ENCODE measurements around the gene ERCC3.
"Not testable (repeated sequence)": the region's sequence is repeated elsewhere in the genome, so short reads cannot be mapped to it uniquely, and the experiment has no call there.

The ERCC3 gene

DNA sequence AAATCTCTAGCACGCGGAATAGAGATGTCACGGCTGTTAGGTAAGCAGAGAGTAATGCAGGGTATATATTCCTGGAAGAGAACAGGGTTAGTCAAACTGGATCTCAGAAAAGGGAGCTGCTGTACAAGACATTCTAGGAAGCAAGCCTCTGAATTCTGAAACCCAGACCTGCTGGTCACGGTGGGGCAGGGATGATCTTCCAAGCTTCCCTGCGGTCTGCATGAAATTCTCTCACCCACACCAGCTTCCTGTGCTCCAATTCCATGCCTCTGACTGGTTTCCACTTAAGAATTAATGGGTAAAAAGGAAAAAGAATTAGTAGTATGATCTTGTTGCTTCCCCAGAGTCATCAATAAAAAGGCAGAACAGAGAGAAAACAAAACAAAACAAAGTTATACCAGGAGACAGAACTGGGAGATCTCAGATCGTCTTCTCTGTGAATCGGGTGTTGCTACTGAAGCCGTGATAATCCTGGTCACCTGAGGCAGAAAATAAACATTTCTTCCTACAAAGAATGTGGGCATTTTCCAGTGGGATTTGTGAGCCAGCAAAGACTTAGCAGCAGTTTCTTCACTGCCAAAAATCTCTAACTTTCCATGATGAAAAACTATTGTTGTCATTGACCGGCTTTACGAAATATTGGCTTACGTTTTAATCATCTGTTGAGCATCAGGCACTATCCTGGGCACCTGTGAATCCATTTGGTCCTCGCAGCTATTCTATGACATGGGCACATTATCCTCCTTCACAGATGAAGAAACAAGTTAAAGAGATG is 68.6 kb downstream of the ERCC3 start:
- DNase-seq = no peak

DNA sequence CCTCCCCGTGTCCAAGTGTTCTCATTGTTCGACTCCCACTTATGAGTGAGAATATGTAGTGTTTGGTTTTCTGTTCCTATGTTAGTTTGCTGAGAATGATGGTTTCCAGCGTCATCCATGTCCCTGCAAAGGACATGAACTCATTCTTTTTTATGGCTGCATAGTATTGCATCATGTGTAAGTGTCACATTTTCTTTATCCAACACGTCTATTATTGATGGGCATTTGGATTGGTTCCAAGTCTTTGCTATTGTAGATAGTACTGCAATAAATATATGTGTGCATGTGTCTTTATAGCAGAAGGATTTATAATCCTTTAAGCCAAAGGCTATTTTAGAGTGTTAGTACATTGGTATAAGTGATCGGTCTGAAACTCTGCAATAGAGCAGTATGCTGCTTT is 69.8 kb downstream of the ERCC3 start:
- DNase-seq = not testable (repeated sequence)

- DNase-seq = no peak
Observed at GRCh38 chr2:127220768-127221527, 73.0 kb downstream of the ERCC3 start.

- no peak for DNase-seq
Observed at GRCh38 chr2:127220102-127220767, 73.7 kb downstream of the ERCC3 start, which contains the start of gene CYP27C1. Gene CYP27C1, minus strand, starts transcription at chr2:127220299. Its CDS starts 29 bp downstream, at chr2:127220270.

- no peak for DNase-seq
Observed at GRCh38 chr2:127219171-127220070, 74.5 kb downstream of the ERCC3 start.

GRCh38 chr2:127218812-127219170 is 75.2 kb downstream of the ERCC3 start:
- DNase-seq = no peak

DNA sequence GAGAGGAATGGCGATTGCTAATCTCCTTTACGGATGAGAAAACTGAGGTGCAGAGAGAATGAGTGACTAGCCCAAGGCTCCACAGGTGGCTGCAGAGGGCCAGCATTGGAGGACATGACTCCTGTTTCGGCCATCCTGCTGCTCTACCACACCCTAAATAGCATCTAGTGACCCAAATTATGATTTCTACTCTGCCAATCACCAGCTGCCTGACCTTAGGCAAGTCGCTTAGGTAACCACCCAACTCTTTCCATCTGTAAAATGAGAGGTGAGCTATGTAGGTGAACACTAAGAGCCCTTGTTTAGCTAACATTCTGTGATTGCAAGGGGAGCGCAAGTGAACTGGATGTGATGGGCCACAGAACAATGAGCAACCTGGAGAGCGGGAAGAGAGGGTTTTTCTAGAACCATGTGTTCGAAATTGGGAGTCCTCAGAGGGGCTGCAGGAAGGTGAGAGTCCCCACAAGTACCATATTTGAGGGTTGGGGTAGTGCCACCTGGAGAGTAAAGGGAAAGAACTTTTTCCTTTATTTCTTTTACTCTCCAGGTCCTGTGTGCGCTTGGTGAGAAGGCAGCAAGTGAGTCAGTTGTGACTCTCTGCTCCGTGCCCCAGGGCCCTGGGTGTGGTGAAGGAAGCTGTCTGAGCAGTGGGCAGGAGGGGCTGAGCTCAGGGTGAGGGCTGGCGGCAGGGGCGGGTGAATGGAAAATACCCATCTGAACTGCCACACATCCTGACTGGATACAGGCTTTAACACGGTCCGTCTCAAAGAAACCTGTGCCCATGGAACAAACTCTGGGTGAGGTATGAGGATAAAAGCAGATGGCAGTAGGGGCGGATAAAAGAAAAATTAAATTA is 76.2 kb downstream of the ERCC3 start:
- DNase-seq = no peak

- DNase-seq = no peak
Observed at GRCh38 chr2:127216593-127216992, 77.4 kb downstream of the ERCC3 start.

GRCh38 chr2:127216095-127216494 is 77.8 kb downstream of the ERCC3 start:
- DNase-seq = no peak

GRCh38 chr2:127214201-127214600 is 79.7 kb downstream of the ERCC3 start:
- not testable (repeated sequence) for DNase-seq

DNA sequence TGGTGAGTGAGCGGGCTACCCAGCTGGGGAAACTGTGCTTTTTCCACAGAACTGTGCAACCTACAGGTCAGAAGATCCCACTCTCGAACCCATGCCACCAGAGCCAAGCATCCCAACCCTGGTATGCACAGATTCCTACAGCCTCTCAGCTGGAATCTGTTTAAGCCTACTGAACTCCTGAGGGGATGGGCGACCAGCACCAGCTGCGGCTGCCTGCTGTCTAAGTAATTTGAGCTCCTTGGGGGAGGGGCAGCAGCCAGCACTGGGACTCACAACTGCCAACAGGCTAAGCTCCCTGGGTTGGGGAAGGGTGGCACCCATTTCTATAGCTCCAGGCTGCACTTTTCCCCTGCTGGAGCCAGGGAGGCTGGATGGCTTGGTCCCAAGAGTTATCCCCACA is 85.6 kb downstream of the ERCC3 start:
- DNase-seq = no peak
